ENCODE measurements around the gene LLGL1. TPM values are rescaled to one million over a fixed set of nuclear protein-coding genes. Genes with fewer than 3 reads are reported as not detected.

LLGL1 gene
- total and polyA plus RNA-seq, 2 donors (not counting 1 experiment from before 2014, with no cell fraction given) = 14.9 to 15.2 TPM

DNA sequence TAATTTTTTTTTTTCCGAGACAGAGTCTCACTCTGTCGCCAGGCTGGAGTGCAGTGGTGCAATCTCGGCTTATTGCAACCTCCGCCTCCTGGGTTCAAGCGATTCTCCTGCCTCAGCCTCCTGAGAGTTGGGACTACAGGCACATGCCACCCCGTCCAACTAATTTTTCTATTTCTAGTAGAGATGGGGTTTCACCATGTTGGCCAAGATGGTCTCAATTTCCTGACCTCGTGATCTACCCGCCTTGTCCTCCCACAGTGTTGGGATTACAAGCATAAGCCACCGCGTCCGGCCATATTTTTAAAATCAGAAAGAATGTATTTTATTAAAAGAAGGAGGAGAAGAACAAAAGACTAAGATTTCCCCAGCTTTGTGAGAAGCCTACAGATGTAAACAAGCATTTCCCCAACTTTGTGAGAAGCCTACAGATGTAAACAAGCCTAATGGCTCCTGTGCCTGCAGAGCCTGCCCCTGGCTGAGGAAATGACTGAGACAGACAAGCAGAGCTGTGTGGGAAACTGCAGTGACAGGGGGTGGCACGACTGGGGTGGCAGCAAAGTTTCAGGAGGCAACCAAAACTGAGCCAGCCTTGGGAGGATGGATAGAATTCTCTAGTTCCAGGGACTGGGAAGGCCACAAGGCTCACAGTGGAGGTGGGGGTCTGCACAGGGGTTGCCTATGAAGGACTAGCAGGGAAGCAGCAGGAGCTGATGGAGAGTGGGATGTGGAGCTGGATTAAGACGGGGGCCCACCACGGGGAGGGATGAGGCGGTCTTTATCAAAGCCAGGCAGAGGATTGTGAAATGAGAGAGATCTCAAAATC, 66.5 kb downstream of the LLGL1 start:
- Mint-ChIP-seq H3K27me3 (no peaks in the 10 kb centered on the region), H3K4me1 (peaks cover 10% of the 10 kb centered on the region), H3K4me3 (no peak overlapping the region), H3K9me3 (ENCODE audit: insufficient read depth) (no peaks in the 10 kb centered on the region), H3K27ac (no peak overlapping the region)
- no peaks in the 10 kb centered on the region for H4K20me1 ChIP-seq (ENCODE audit: control insufficient read depth, insufficient read depth, low read length, poor library complexity, severe bottlenecking)
- peaks cover 11 to 36% of the 10 kb centered on the region in 2 experiments for H3K36me3 ChIP-seq (replicated peaks in 1 of 2; ENCODE audit: control extremely low read depth in 1 of 2, control insufficient read depth in 1 of 2, extremely low read depth in 1 of 2, insufficient read depth in 2 of 2, low read length in 1 of 2)
- H3K9me3 ChIP-seq (ENCODE audit: control extremely low read depth in 1 of 3, control insufficient read depth in 2 of 3, insufficient read depth in 1 of 3, low read length in 2 of 3) = no peaks in the 10 kb centered on the region
- H3K9ac ChIP-seq (ENCODE audit: low read length) = no peak overlapping the region
- H3K27me3 ChIP-seq (replicated peaks in 1 of 4; ENCODE audit: control extremely low read depth in 1 of 4, control insufficient read depth in 3 of 4, insufficient read depth in 4 of 4, low read length in 3 of 4) = no peaks in the 10 kb centered on the region
- DNase-seq (no peak), ATAC-seq (ENCODE audit: low read depth) (no peak)
- H3K27ac ChIP-seq (ENCODE audit: low read length in 2 of 2) = no peak overlapping the region
- H3K4me2 ChIP-seq (replicated peaks; ENCODE audit: low read depth, low read length, poor library complexity, severe bottlenecking) = no peak overlapping the region
- intact Hi-C loops (cut with micrococcal nuclease) = no loop called here
- 100% methylated on average over 3 of the region's 15 CpGs for WGBS (ENCODE audit: insufficient coverage)
- ChIA-PET POLR2A (no interaction called here), CTCF (no interaction called here)
- TF ChIP-seq, protein P1, sequence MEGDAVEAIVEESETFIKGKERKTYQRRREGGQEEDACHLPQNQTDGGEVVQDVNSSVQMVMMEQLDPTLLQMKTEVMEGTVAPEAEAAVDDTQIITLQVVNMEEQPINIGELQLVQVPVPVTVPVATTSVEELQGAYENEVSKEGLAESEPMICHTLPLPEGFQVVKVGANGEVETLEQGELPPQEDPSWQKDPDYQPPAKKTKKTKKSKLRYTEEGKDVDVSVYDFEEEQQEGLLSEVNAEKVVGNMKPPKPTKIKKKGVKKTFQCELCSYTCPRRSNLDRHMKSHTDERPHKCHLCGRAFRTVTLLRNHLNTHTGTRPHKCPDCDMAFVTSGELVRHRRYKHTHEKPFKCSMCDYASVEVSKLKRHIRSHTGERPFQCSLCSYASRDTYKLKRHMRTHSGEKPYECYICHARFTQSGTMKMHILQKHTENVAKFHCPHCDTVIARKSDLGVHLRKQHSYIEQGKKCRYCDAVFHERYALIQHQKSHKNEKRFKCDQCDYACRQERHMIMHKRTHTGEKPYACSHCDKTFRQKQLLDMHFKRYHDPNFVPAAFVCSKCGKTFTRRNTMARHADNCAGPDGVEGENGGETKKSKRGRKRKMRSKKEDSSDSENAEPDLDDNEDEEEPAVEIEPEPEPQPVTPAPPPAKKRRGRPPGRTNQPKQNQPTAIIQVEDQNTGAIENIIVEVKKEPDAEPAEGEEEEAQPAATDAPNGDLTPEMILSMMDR (IDR thresholded peaks at IDR 0.05) = no peak
- peaks cover 6% of the 10 kb centered on the region in 2 donors for H3K4me1 ChIP-seq (ENCODE audit: control insufficient read depth in 2 of 2, insufficient read depth in 2 of 2, low read length in 2 of 2)
- H2AFZ ChIP-seq (ENCODE audit: insufficient read depth, low read depth, low read length, poor library complexity, severe bottlenecking) = no peak overlapping the region
- H3K79me2 ChIP-seq (ENCODE audit: control insufficient read depth, insufficient read depth, low read length) = no peaks in the 10 kb centered on the region
- no peak overlapping the region for H3K4me3 ChIP-seq (ENCODE audit: control extremely low read depth in 1 of 5, extremely low read depth in 1 of 5, insufficient read depth in 1 of 5, low read depth in 2 of 5, low read length in 4 of 5)

Other genes with a start within 250 kb of the LLGL1 start
- 73.5 and 79.5 TPM in 2 replicates for gene ATPAF2, start 186.5 kb upstream of the LLGL1 start, total RNA-seq
- gene ATPAF2, start 186.5 kb upstream of the LLGL1 start, polyA plus RNA-seq = 60.5 and 70.5 TPM in 2 replicates
- 11.6 and 11.8 TPM in 2 replicates for gene GID4, start 186.2 kb upstream of the LLGL1 start, total RNA-seq
- 4.9 and 5.6 TPM in 2 replicates for gene GID4, start 186.2 kb upstream of the LLGL1 start, polyA plus RNA-seq
- gene DRG2, start 137.7 kb upstream of the LLGL1 start, total RNA-seq = 67.8 and 73.1 TPM in 2 replicates
- gene DRG2, start 137.7 kb upstream of the LLGL1 start, polyA plus RNA-seq = 56.9 and 58.7 TPM in 2 replicates
- 1.5 and 2.5 TPM in 2 replicates for gene MYO15A, start 116.9 kb upstream of the LLGL1 start, total RNA-seq
- gene MYO15A, start 116.9 kb upstream of the LLGL1 start, polyA plus RNA-seq = 1.7 and 3.1 TPM in 2 replicates
- 103 and 104 TPM in 2 replicates for gene ALKBH5, start 41.8 kb upstream of the LLGL1 start, total RNA-seq
- gene ALKBH5, start 41.8 kb upstream of the LLGL1 start, polyA plus RNA-seq = 63.3 and 97.4 TPM in 2 replicates
- 335 and 357 TPM in 2 replicates for gene FLII, start 33.1 kb downstream of the LLGL1 start, total RNA-seq
- 507 and 531 TPM in 2 replicates for gene FLII, start 33.1 kb downstream of the LLGL1 start, polyA plus RNA-seq
- gene MIEF2, start 35.0 kb downstream of the LLGL1 start, total RNA-seq = 16.3 and 18.7 TPM in 2 replicates
- 5.6 and 13.3 TPM in 2 replicates for gene MIEF2, start 35.0 kb downstream of the LLGL1 start, polyA plus RNA-seq
- gene TOP3A, start 89.4 kb downstream of the LLGL1 start, total RNA-seq = 55.8 and 61.7 TPM in 2 replicates
- gene TOP3A, start 89.4 kb downstream of the LLGL1 start, polyA plus RNA-seq = 13.2 and 13.4 TPM in 2 replicates
- gene SMCR8, start 89.7 kb downstream of the LLGL1 start, total RNA-seq = 47.3 and 48.0 TPM in 2 replicates
- gene SMCR8, start 89.7 kb downstream of the LLGL1 start, polyA plus RNA-seq = 16.2 and 17.4 TPM in 2 replicates
- gene SHMT1, start 137.9 kb downstream of the LLGL1 start, total RNA-seq = 23.5 and 28.0 TPM in 2 replicates
- 6.3 and 6.9 TPM in 2 replicates for gene SHMT1, start 137.9 kb downstream of the LLGL1 start, polyA plus RNA-seq
- gene EVPLL, start 152.1 kb downstream of the LLGL1 start, total RNA-seq = not detected in 2 replicates
- gene EVPLL, start 152.1 kb downstream of the LLGL1 start, polyA plus RNA-seq = 0.06 TPM in 1 of 2 replicates, not detected in the other

Measured in B cell (primary cell).